ENCODE data around the gene VIPR1. TPM values are rescaled to one million over a fixed set of nuclear protein-coding genes. Genes with fewer than 3 reads are reported as not detected.

Gene VIPR1
- polyA plus RNA-seq, 1 of the 3 experiments (the other 2 are of a cell fraction), result not detected

DNA sequence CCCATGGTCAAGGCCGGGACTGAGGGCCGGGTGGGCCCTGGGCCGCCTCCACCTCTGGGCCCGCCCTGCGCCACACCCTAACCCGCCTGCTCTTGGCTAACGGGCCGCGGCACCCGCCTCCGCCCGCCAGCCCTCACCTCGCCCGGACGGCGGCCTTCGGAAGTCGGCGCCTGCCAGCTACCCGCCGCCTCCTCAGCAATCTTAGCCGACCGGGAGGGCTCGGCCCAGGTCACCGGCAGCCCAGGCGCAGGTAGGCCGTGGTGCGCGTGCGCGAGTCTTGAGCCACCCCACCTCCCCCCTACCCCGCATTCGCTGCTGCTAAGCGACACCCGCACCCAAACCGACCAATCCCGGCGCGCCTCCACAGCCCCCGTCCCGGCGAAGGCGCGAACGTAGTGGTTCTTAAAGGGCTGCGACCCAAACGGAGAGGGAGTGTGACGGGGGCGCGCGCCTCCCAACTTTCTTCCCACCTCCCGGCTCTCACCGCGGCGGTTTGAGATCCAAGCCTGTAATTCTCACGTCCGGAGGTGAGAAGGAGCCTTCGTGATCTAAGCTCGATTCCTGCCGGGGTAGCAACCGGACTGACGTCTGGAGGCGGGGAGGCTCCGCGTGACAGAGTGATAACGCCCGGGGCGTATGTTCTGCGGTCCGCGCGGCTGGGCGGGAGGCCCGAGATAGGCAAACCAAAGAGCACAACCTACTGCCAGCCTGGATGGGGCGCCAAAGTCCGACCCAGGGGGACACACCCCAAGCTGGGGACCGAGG lies 79.4 kb downstream of the VIPR1 start, which contains the start of gene SEC22C (continued):
- TF ChIP-seq SIN3A (IDR thresholded peaks at IDR 0.05; ENCODE audit: borderline replicate concordance, low read depth, low read length) (peak; percentile 25; the same call in 1 of the 2 replicates), MXI1 (IDR thresholded peaks at IDR 0.05; ENCODE audit: low read depth, low read length) (peak; percentile 91), TCF12 (IDR thresholded peaks at IDR 0.05) (no peak), YY1 (IDR thresholded peaks at IDR 0.05; ENCODE audit: low read depth) (no peak), FOSL2 (IDR thresholded peaks at IDR 0.05; ENCODE audit: borderline replicate concordance, low read depth) (no peak), RCOR1 (IDR thresholded peaks at IDR 0.05; ENCODE audit: low read length) (no peak), GABPA (IDR thresholded peaks at IDR 0.05; ENCODE audit: low read depth) (no peak), GATA2 (CRISPR knock-in tag; IDR thresholded peaks at IDR 0.05) (no peak), FOXM1 (IDR thresholded peaks at IDR 0.05; ENCODE audit: low read depth) (no peak), FOXJ3 (CRISPR knock-in tag; IDR thresholded peaks at IDR 0.05) (no peak), TAF1 (IDR thresholded peaks at IDR 0.05; ENCODE audit: borderline replicate concordance, low read depth, low read length) (peak; percentile 36; the same call in 1 of the 2 replicates), NRF1 (IDR thresholded peaks at IDR 0.05; ENCODE audit: low read depth, low read length) (peak; percentile 93), ELF1 (IDR thresholded peaks at IDR 0.05) (no peak), JUND (IDR thresholded peaks at IDR 0.05) (no peak), RXRA (IDR thresholded peaks at IDR 0.05; ENCODE audit: borderline replicate concordance, low read depth) (no peak; the same call in 1 of the 2 replicates), SMC3 (IDR thresholded peaks at IDR 0.05; ENCODE audit: low read depth, low read length) (peak; percentile 22), RAD21 (IDR thresholded peaks at IDR 0.05; ENCODE audit: low read length) (peak; percentile 69)
- TF ChIP-seq, protein P1, sequence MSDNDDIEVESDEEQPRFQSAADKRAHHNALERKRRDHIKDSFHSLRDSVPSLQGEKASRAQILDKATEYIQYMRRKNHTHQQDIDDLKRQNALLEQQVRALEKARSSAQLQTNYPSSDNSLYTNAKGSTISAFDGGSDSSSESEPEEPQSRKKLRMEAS (IDR thresholded peaks at IDR 0.05; ENCODE audit: low read depth), result peak; percentile 75
- TF ChIP-seq, protein P2, sequence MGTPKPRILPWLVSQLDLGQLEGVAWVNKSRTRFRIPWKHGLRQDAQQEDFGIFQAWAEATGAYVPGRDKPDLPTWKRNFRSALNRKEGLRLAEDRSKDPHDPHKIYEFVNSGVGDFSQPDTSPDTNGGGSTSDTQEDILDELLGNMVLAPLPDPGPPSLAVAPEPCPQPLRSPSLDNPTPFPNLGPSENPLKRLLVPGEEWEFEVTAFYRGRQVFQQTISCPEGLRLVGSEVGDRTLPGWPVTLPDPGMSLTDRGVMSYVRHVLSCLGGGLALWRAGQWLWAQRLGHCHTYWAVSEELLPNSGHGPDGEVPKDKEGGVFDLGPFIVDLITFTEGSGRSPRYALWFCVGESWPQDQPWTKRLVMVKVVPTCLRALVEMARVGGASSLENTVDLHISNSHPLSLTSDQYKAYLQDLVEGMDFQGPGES (IDR thresholded peaks at IDR 0.05; ENCODE audit: low read depth, low read length), result no peak
- TF ChIP-seq, protein P3, sequence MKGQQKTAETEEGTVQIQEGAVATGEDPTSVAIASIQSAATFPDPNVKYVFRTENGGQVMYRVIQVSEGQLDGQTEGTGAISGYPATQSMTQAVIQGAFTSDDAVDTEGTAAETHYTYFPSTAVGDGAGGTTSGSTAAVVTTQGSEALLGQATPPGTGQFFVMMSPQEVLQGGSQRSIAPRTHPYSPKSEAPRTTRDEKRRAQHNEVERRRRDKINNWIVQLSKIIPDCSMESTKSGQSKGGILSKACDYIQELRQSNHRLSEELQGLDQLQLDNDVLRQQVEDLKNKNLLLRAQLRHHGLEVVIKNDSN (IDR thresholded peaks at IDR 0.05; ENCODE audit: borderline replicate concordance, low read depth), result 0 out of 2 replicates have a peak, but pooled peaks have one; percentile 17
- TF ChIP-seq, protein P4, sequence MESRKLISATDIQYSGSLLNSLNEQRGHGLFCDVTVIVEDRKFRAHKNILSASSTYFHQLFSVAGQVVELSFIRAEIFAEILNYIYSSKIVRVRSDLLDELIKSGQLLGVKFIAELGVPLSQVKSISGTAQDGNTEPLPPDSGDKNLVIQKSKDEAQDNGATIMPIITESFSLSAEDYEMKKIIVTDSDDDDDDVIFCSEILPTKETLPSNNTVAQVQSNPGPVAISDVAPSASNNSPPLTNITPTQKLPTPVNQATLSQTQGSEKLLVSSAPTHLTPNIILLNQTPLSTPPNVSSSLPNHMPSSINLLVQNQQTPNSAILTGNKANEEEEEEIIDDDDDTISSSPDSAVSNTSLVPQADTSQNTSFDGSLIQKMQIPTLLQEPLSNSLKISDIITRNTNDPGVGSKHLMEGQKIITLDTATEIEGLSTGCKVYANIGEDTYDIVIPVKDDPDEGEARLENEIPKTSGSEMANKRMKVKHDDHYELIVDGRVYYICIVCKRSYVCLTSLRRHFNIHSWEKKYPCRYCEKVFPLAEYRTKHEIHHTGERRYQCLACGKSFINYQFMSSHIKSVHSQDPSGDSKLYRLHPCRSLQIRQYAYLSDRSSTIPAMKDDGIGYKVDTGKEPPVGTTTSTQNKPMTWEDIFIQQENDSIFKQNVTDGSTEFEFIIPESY (IDR thresholded peaks at IDR 0.05; ENCODE audit: borderline replicate concordance, low read depth), result no peak
- TF ChIP-seq, protein P5, sequence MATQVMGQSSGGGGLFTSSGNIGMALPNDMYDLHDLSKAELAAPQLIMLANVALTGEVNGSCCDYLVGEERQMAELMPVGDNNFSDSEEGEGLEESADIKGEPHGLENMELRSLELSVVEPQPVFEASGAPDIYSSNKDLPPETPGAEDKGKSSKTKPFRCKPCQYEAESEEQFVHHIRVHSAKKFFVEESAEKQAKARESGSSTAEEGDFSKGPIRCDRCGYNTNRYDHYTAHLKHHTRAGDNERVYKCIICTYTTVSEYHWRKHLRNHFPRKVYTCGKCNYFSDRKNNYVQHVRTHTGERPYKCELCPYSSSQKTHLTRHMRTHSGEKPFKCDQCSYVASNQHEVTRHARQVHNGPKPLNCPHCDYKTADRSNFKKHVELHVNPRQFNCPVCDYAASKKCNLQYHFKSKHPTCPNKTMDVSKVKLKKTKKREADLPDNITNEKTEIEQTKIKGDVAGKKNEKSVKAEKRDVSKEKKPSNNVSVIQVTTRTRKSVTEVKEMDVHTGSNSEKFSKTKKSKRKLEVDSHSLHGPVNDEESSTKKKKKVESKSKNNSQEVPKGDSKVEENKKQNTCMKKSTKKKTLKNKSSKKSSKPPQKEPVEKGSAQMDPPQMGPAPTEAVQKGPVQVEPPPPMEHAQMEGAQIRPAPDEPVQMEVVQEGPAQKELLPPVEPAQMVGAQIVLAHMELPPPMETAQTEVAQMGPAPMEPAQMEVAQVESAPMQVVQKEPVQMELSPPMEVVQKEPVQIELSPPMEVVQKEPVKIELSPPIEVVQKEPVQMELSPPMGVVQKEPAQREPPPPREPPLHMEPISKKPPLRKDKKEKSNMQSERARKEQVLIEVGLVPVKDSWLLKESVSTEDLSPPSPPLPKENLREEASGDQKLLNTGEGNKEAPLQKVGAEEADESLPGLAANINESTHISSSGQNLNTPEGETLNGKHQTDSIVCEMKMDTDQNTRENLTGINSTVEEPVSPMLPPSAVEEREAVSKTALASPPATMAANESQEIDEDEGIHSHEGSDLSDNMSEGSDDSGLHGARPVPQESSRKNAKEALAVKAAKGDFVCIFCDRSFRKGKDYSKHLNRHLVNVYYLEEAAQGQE (IDR thresholded peaks at IDR 0.05; ENCODE audit: low read depth, low read length), result no peak

All from SK-N-SH (cell line).